DMS153 (cell line): Measurements from ENCODE around the gene SECTM1.
"Not testable (repeated sequence)": the region's sequence is repeated elsewhere in the genome, so short reads cannot be mapped to it uniquely, and the experiment has no call there.

Experiments used
- DNase-seq: peaks from one replicate; lab custom pipeline; 2025; lab: John Stamatoyannopoulos, UW

The SECTM1 gene

DNA sequence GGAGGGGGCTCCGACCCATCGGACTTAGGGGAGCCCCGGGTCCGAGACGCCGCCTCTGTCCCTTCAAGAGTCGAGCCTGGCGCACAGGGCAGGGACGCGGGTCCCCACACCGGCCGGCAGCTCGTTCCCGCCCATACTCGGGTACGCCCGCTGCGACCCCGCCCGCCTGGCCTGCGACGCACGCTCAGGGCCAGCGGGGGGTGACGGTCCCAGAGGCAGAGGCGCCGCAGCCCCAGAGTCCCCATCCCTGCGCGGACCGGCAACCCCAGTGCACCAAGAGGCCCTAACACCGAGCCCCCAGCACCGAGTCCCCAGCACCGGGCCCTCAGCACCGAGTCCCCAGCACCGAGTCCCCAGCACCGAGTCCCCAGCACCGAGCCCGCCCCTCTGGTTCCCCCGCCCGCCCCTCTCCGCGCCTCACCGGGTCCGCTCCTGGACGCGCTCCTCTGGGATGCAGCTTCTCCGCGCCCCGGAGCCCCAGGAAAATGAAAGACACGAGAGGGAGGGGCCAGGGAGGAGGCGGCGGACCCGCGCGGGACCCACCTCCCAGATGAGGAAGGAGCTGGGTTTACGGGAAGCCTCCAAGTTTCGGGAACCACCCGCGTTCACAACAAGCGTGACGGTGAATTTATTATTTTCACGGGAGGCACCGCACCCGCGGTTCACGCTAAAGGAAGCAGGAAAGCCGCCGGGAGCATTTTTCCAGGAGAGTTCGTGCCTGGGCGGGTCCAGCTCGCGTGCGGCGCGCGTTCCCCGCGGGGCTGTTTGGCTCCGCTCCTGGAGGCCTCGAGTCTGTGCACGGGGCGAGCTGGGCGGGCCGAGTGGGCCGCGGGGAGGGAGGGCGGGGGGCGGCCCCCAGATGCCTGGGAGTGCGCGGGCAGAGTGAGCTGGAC, at the start of gene SECTM1:
Gene SECTM1, minus strand, starts transcription at position 488 of the 893 bp plus-strand sequence. CDS start 6,526 bp downstream, outside the sequence.
- no peak for DNase-seq

DNA sequence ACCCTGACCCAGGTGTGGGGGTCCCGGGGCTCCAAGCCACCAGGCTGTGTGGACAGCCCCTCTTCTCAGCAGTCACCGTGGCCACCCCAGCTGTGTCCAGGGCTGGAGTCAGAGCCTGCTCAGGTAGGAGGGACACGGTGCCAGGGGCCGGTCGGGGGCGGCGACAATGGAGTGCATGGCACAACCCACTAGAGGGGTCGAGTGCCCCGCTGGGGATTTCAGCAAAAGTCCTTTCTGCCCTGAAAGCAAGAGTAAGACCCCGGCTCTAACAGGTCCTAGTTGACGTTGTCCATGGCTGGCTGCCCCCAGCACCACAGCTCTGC, 49.3 kb upstream of the SECTM1 start:
- DNase-seq = no peak

DNA sequence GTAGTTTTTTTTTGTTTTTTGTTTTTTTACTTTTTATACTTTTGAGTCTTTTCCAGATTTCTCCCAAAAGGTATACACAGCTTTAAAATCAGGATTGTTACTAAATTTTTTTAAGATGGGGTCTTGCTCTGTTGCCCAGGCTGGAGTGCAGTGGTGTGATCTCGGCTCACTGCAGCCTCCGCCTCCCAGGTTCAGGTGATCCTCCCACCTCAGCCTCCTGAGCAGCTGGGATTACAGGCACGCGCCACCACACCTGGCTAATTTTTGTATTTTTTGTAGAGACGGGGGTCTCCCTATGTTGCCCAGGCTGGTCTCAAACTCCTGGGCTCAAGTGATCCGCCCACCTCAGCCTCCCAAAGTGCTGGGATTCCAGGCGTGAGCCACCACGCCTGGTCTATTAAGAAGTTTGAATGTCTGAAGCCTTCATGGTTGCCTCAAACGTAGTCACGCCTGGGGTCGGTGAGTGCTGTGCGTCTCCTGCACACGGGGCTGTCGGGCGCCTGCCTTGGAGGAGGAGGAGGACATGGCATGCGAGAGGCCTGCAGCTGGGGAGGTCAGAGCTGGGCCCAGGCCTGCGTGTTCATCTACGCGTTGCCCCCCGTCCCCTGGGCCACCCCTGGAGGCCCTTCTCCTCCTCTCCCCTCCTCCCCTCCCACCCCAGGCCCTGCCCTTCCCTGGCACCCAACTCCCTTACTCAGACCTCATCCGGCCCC, 48.8 kb upstream of the SECTM1 start:
- not testable (repeated sequence) for DNase-seq

DNA sequence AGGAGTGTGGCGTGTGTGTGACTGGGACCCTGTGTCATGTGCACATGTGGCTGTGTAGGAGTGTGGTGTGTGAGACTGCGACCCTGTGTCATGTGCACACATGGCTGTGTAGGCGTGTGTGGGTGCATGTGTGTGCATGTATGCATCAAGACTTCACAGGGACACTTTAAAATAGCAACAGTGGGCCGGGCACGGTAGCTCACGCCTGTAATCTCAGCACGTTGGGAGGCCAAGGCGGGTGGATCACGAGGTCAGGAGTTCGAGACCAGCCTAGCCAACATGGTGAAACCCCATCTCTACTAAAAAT, 48.1 kb upstream of the SECTM1 start:
- DNase-seq = not testable (repeated sequence)

DNA sequence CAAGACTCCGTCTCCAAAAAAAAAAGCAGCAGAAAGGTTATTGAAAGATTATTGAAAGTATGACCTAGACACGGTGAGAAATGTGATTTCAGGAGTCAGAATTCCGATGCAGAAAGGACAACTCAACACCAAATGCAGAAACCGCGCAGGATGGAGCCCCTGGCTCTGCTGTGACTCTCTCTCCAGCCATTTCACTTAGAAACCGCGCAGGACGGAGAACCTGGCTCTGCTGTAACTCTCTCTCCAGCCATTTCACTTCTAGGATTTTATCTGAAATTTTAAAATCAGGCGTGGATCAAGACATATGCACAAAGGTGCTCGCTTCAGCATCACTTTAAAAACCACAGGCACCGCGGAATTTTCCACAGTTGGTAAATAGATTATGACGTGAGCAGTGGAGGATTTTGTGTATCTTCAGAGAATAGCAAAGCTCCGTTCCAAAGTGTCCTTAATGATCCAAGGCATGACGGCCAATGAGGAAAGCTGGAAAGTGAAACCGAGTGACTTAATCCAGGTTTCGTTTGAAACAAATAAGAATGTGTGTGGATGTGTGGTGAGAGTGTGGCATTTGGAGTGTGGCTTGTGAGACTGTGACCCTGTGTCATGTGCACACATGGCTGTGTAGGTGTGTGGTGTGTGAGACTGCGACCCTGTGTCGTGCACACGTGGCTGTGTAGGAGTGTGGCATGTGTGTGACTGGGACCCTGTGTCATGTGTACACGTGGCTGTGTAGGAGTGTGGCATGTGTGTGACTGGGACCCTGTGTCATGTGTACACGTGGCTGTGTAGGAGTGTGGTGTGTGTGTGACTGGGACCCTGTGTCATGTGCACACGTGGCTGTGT, 47.5 kb upstream of the SECTM1 start:
- DNase-seq = no peak

GRCh38 chr17:82378741-82379021, 45.1 kb upstream of the SECTM1 start:
- DNase-seq = no peak

GRCh38 chr17:82377924-82378740, 44.6 kb upstream of the SECTM1 start:
- DNase-seq = no peak

DNA sequence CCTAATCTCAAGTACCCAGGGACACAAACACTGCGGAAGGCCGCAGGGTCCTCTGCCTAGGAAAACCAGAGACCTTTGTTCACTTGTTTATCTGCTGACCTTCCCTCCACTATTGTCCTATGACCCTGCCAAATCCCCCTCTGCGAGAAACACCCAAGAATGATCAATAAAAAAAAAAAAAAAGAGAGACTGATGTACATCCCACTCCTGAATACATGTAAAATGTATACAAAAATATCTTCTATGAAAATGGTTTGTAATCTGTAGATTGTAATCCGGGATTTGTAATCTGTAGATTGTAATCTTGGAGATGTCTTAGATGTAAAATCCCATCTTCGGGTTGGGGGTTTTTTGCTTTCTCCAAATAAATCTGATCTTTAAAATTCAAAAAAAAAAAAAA, 43.7 kb upstream of the SECTM1 start:
- DNase-seq = not testable (repeated sequence)

- no peak for DNase-seq
These were observed 42.6 kb upstream of the SECTM1 start for GRCh38 chr17:82376042-82376730.

- no peak for DNase-seq
These were observed 41.9 kb upstream of the SECTM1 start for GRCh38 chr17:82375359-82376041.

GRCh38 chr17:82374626-82375331, 41.2 kb upstream of the SECTM1 start:
- no peak for DNase-seq

- DNase-seq = no peak
These were observed 40.4 kb upstream of the SECTM1 start for GRCh38 chr17:82373731-82374625.

DNA sequence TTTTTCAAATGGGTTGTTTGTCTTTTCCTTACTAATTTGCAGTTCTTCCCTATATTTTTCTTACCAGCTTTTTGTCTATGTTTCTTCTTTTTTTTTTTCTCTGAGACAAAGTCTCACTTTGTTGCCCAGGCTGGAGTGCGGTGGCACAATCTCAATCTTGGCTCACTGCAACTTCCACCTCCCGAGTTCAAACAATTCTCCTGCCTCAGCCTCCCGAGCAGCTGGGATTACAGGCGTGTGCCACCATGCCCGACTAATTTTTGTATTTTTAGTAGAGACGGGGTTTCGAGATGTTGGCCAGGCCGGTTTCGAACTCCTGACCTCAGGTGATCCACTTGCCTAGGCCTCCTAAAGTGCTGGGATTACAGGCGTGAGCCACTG, 39.5 kb upstream of the SECTM1 start:
- DNase-seq = not testable (repeated sequence)

DNA sequence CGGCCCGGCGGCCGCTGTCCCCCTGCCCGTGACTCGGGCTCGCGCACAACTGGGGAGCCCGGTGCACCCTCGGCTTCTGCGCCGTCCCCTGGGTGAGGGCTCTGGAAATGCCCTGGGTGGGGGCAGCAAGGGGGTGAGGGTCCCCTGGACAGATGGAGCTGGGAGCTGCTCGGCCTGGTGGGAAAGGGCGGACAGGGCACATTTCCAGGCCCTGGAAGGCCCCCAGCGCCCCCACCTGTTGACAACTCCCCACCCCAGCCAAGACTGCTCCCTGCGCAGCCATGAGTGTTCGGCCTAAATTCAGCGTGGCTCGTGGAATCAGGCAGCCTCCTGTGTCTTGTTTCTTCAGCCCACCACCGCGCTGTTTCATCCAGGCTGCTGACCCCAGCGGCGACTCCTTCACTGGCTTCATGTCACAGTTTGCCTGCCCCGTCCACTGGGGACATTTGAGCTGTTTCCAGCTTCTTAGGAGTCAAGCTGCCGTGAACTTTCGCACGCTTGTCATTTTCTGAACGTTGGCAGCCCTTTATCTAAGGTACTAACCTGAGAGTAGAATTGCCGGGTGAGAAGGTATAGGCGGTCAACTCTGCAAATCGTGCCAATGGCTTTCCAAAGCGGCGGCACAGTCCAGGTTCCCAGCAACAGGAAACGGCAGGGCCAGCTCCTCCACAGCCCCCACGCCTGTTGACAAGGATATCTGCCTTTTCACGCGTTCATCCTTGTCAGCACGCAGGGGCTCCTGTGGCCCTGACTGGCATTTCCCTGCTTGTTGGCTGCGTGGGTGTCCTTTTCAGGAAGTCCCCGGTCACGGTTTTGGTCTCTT, 38.9 kb upstream of the SECTM1 start:
- DNase-seq = no peak

- no peak for DNase-seq
These were observed 38.0 kb upstream of the SECTM1 start, which contains the start of gene UTS2R for GRCh38 chr17:82371333-82372248. Gene UTS2R, plus strand, starts transcription at chr17:82371765. Its CDS starts 2,560 bp downstream, at chr17:82374325.

GRCh38 chr17:82370471-82371332, 37.1 kb upstream of the SECTM1 start:
- DNase-seq = no peak
